ENCODE results near the gene ALS2.

GRCh38 chr2:201696151-201696659 lies 84.5 kb downstream of the ALS2 start:
- TF ChIP-seq CTCF (IDR thresholded peaks at IDR 0.05; ENCODE audit: insufficient read depth, low read depth, low read length) (no peak), EZH2 (IDR thresholded peaks at IDR 0.05; ENCODE audit: insufficient read depth, low read length) (no peak)
